IMR-90 (cell line): ENCODE data around the gene DCTN5. TPM values are rescaled to one million over a fixed set of nuclear protein-coding genes. Genes with fewer than 3 reads are reported as not detected.

Experiments used
- ATAC-seq: fragments of 200-7000 bp; cut with Tn5 transposase; 2 replicates; pipeline ENCODE4 v1.9.1; 2020; ENCODE audit warnings: low read depth, mild to moderate bottlenecking, moderate library complexity
- BruUV-seq: library from RNA; stranded (reverse); fragments of 400-500 nt; replicated peaks from 2 replicates; lab custom pipeline; 2021; lab: Mats Ljungman, UMichigan
- CTCF ChIA-PET: fragments of 300-600 bp; formaldehyde crosslinking; extraction: SDS; loops from one replicate; lab custom pipeline; 2021; ENCODE audit warnings: antibody characterized with exemption; lab: Yijun Ruan, JAX
- POLR2A ChIA-PET: fragments of 300-600 bp; sonication (Branson Sonifier 250); formaldehyde crosslinking; loops from one replicate; lab custom pipeline; 2022; ENCODE audit warnings: antibody characterized with exemption; ENCODE audit not compliant: unreplicated experiment; lab: Charles Lee
- DNase-seq: peaks from one replicate; pipeline ENCODE4 v3.0.0; 2013
- H2AFZ ChIP-seq: replicated peaks from 2 replicates; pipeline ENCODE3; 2013; ENCODE audit warnings: low read length, mild to moderate bottlenecking; ENCODE audit not compliant: poor library complexity
- H2AK5ac ChIP-seq: 2 replicates; pipeline ENCODE4 v1.6.1; 2013; ENCODE audit warnings: low read depth, low read length, inconsistent platforms
- H2AK9ac ChIP-seq: replicated peaks from 2 replicates; pipeline ENCODE3; 2013; ENCODE audit warnings: mild to moderate bottlenecking, low read depth, low read length, moderate library complexity; ENCODE audit not compliant: poor library complexity
- H2BK120ac ChIP-seq: 2 replicates; pipeline ENCODE4 v1.6.1; 2013; ENCODE audit warnings: low read depth, low read length, inconsistent platforms
- H2BK15ac ChIP-seq: 3 replicates; pipeline ENCODE4 v1.6.1; 2013; ENCODE audit warnings: low read depth, low read length, inconsistent platforms
- H2BK20ac ChIP-seq: 2 replicates; pipeline ENCODE4 v1.6.1; 2013; ENCODE audit warnings: low read depth, mild to moderate bottlenecking, inconsistent platforms, low read length, moderate library complexity
- H2BK5ac ChIP-seq: 2 replicates; pipeline ENCODE4 v1.6.1; 2013; ENCODE audit warnings: mild to moderate bottlenecking, low read depth, low read length, inconsistent platforms; ENCODE audit not compliant: poor library complexity, severe bottlenecking
- H3K14ac ChIP-seq: replicated peaks from 2 replicates; pipeline ENCODE4 v1.6.1; 2013; ENCODE audit warnings: low read depth, low read length, inconsistent platforms
- H3K18ac ChIP-seq: 2 replicates; pipeline ENCODE4 v1.6.1; 2013; ENCODE audit warnings: low read depth, low read length, control low read depth
- H3K23ac ChIP-seq: 2 replicates; pipeline ENCODE4 v1.6.1; 2013; ENCODE audit warnings: low read depth, low read length, inconsistent platforms
- H3K27ac ChIP-seq: 2 replicates; pipeline ENCODE4 v1.5.1; 2013; ENCODE audit warnings: mild to moderate bottlenecking, control low read depth, low read length; ENCODE audit not compliant: insufficient read depth
- H3K27me3 ChIP-seq: 2 replicates; pipeline ENCODE4 v1.6.1; 2013; ENCODE audit warnings: low read length; ENCODE audit not compliant: control insufficient read depth, insufficient read depth
- H3K36me3 ChIP-seq: 2 replicates; pipeline ENCODE4 v1.6.1; 2013; ENCODE audit warnings: low read length, mixed read lengths; ENCODE audit not compliant: control insufficient read depth, insufficient read depth
- H3K4ac ChIP-seq: 2 replicates; pipeline ENCODE4 v1.6.1; 2013; ENCODE audit warnings: low read depth, low read length, inconsistent platforms
- H3K4me1 ChIP-seq: 2 replicates; pipeline ENCODE4 v1.6.1; 2013; ENCODE audit warnings: low read length, mixed read lengths; ENCODE audit not compliant: control insufficient read depth, insufficient read depth
- H3K4me2 ChIP-seq: 2 replicates; pipeline ENCODE4 v1.6.1; 2013; ENCODE audit warnings: low read depth, mild to moderate bottlenecking, control low read depth, low read length, moderate library complexity
- H3K4me3 ChIP-seq: 2 replicates; pipeline ENCODE4 v1.5.1; 2013; ENCODE audit warnings: low read depth, mild to moderate bottlenecking, control low read depth, low read length, moderate library complexity; ENCODE audit not compliant: insufficient read depth
- H3K56ac ChIP-seq: 2 replicates; pipeline ENCODE4 v1.6.1; 2013; ENCODE audit warnings: low read length, inconsistent platforms; ENCODE audit not compliant: insufficient read depth; ENCODE audit errors: extremely low read depth
- H3K79me1 ChIP-seq, 2 experiments: 2 replicates each; pipeline ENCODE4 v1.6.1; 2013; ENCODE audit warnings: low read length in 2 of 2, inconsistent platforms in 1 of 2, low read depth in 1 of 2
- H3K9ac ChIP-seq: 2 replicates; pipeline ENCODE4 v1.6.1; 2013; ENCODE audit warnings: low read depth, low read length, control low read depth
- H3K9me1 ChIP-seq: 2 replicates; pipeline ENCODE4 v1.6.1; 2013; ENCODE audit warnings: low read length, inconsistent platforms; ENCODE audit not compliant: insufficient read depth
- H3K9me3 ChIP-seq: 2 replicates; pipeline ENCODE4 v1.6.1; 2013; ENCODE audit warnings: low read length; ENCODE audit not compliant: control insufficient read depth, insufficient read depth
- H4K20me1 ChIP-seq: 2 replicates; pipeline ENCODE4 v1.6.1; 2013; ENCODE audit warnings: low read length, inconsistent platforms; ENCODE audit not compliant: insufficient read depth
- H4K5ac ChIP-seq: 2 replicates; pipeline ENCODE4 v1.6.1; 2013; ENCODE audit warnings: mild to moderate bottlenecking, low read depth, low read length, control low read depth
- H4K8ac ChIP-seq, 2 experiments: 2 replicates each; pipeline ENCODE4 v1.6.1; 2013; ENCODE audit warnings: low read depth in 2 of 2, low read length in 2 of 2, control low read depth in 1 of 2, inconsistent platforms in 1 of 2
- H4K91ac ChIP-seq: 2 replicates; pipeline ENCODE4 v1.6.1; 2013; ENCODE audit warnings: low read depth, low read length, inconsistent platforms; ENCODE audit not compliant: insufficient read depth
- BHLHE40 ChIP-seq: fragments of 150-350 bp; IDR thresholded peaks from 2 replicates; pipeline ENCODE4 v1.6.1; 2016; ENCODE audit warnings: mild to moderate bottlenecking, low read depth, low read length
- CEBPB ChIP-seq: IDR thresholded peaks from 2 replicates; pipeline ENCODE4 v1.6.1; 2012; ENCODE audit warnings: low read depth, low read length, improper control_type of control experiment
- CHD1 ChIP-seq: IDR thresholded peaks from 2 replicates; pipeline ENCODE4 v1.6.1; 2012; ENCODE audit warnings: low read depth, low read length, improper control_type of control experiment
- FOS ChIP-seq: fragments of 150-350 bp; IDR thresholded peaks from 2 replicates; pipeline ENCODE4 v1.6.1; 2016; ENCODE audit warnings: low read depth, low read length
- MAZ ChIP-seq: IDR thresholded peaks from 2 replicates; pipeline ENCODE4 v1.6.1; 2012; ENCODE audit warnings: low read depth, mild to moderate bottlenecking, low read length, improper control_type of control experiment, moderate library complexity, borderline replicate concordance
- MXI1 ChIP-seq: IDR thresholded peaks from 2 replicates; pipeline ENCODE4 v1.6.1; 2012; ENCODE audit warnings: low read depth, mild to moderate bottlenecking, low read length, moderate library complexity, borderline replicate concordance
- NFE2L2 ChIP-seq: fragments of 150-350 bp; IDR thresholded peaks from 2 replicates; pipeline ENCODE4 v1.6.1; 2016; ENCODE audit warnings: low read depth, mild to moderate bottlenecking, low read length
- RAD21 ChIP-seq: IDR thresholded peaks from 2 replicates; pipeline ENCODE4 v1.6.1; 2012; ENCODE audit warnings: low read length, improper control_type of control experiment
- RFX5 ChIP-seq: IDR thresholded peaks from 2 replicates; pipeline ENCODE4 v1.8.0; 2012; ENCODE audit warnings: low read depth, mild to moderate bottlenecking, low read length, moderate library complexity
- WGBS, 2 experiments: methylation state at CpG; one replicate each; pipeline versions ENCODE4 v1.1.5 to v1.1.7; 2013; ENCODE audit warnings: missing lambda C conversion rate in 2 of 2; ENCODE audit not compliant: insufficient read length in 1 of 2; ENCODE audit errors: extremely low coverage in 2 of 2; 5-methylcytosine and 5-hydroxymethylcytosine counted together
- dilution Hi-C: fragments of 300-500 bp; cut with HindIII; formaldehyde crosslinking; loops from one replicate; pipeline ENCODE4 v1.14.3; 2018; ENCODE audit warnings: low sequenced_read_pairs; ENCODE audit not compliant: unreplicated experiment
- in situ Hi-C: fragments of 300-500 bp; cut with MboI; formaldehyde crosslinking; loops from 3 replicates; pipeline ENCODE4 v1.14.3; 2019; ENCODE audit warnings: low sequenced_read_pairs, inconsistent platforms, mixed read lengths
- intact Hi-C: fragments of 100-400 bp; cut with micrococcal nuclease; formaldehyde crosslinking; loops from 2 replicates; pipeline ENCODE4 v1.10.0; 2022
- polyA plus RNA-seq, 3 experiments: library from polyadenylated mRNA; depleted of rRNA; stranded (reverse); fragments of >200 nt; gene quantifications; 2 replicates each; pipeline ENCODE4 v1.2.3, GENCODE V29; 2012; ENCODE audit warnings: low replicate concordance in 1 of 3
- total RNA-seq: library from RNA; depleted of rRNA; stranded (reverse); fragments of >200 nt; gene quantifications from 2 replicates; pipeline ENCODE4 v1.2.3, GENCODE V29; 2012
- TF ChIP-seq, protein P1 (sequence below): conservative IDR thresholded peaks from 2 replicates; pipeline ENCODE4 v1.5.1; 2012; ENCODE audit warnings: mild to moderate bottlenecking, low read depth, low read length, improper control_type of control experiment
- TF ChIP-seq, protein P2 (sequence below): fragments of 150-350 bp; IDR thresholded peaks from 2 replicates; pipeline ENCODE4 v1.6.1; 2017; ENCODE audit warnings: mild to moderate bottlenecking, antibody characterized with exemption, low read length, low read depth

The DCTN5 gene
- total and polyA plus RNA-seq, 2 of the 4 experiments (the other 2 are of a cell fraction): 49.6 to 111 TPM

DNA sequence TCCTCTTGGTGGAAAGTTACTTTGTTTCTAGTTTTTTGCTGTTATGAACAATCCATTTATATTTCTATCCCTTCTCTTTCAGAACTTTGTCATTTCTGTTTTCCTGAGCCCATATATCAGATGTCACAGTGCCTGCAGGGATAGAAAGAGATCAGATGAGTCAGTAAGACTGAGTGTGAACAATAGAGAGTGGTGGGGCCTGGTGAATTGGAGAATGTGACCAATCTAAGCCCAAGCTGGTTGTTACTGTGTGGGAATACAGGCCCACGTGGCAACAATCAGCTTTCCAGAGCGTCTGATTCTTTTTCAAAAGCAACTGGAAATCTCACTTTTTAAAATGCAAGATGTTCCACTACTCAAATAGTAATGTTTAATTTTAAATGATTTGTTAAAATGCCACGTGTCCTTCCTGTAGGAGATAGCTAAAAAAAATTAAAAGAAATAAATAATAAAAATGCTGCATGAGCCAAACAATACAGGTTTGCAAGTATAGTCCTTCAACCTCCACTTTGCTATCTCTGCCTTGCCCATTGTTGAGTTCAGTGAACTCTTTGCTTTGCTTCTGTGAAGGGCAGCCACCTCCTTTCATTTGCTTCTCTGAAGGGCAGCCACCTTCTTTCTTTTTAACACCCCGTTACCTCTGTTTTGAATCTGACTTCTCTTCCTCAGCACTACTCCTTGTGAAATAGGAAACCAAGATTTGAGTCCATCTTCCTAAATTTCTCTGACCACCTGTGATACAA, 9.6 kb downstream of the DCTN5 start:
- no peaks in the 10 kb centered on the region for H3K4me1 ChIP-seq
- H2BK120ac ChIP-seq: no peak overlapping the region
- intact Hi-C loops (no loop called here), dilution Hi-C loops (no loop called here), in situ Hi-C loops (no loop called here)
- ATAC-seq (no peak), DNase-seq (peak; percentile 20)
- no peak overlapping the region for H2AK5ac ChIP-seq
- no TSS peak for BruUV-seq
- H2BK20ac ChIP-seq: no peak overlapping the region
- no peak overlapping the region for H3K27ac ChIP-seq
- no peaks in the 10 kb centered on the region for H3K9me1 ChIP-seq
- H3K4ac ChIP-seq: no peak overlapping the region
- ChIA-PET POLR2A (no interaction called here), CTCF (no interaction called here)
- no peak overlapping the region for H2BK5ac ChIP-seq
- H3K36me3 ChIP-seq: peaks cover 16% of the 10 kb centered on the region
- no peak overlapping the region for H3K23ac ChIP-seq
- H3K4me2 ChIP-seq: no peak overlapping the region
- H3K9me3 ChIP-seq: no peaks in the 10 kb centered on the region
- no peak overlapping the region for H4K91ac ChIP-seq
- no peak overlapping the region for H2BK15ac ChIP-seq
- H3K27me3 ChIP-seq: no peaks in the 10 kb centered on the region
- no peak overlapping the region for H4K8ac ChIP-seq
- TF ChIP-seq MXI1 (no peak), BHLHE40 (no peak), CHD1 (no peak), MAZ (no peak), CEBPB (no peak), RFX5 (no peak), NFE2L2 (no peak), RAD21 (no peak), FOS (no peak)
- TF ChIP-seq, protein P1, sequence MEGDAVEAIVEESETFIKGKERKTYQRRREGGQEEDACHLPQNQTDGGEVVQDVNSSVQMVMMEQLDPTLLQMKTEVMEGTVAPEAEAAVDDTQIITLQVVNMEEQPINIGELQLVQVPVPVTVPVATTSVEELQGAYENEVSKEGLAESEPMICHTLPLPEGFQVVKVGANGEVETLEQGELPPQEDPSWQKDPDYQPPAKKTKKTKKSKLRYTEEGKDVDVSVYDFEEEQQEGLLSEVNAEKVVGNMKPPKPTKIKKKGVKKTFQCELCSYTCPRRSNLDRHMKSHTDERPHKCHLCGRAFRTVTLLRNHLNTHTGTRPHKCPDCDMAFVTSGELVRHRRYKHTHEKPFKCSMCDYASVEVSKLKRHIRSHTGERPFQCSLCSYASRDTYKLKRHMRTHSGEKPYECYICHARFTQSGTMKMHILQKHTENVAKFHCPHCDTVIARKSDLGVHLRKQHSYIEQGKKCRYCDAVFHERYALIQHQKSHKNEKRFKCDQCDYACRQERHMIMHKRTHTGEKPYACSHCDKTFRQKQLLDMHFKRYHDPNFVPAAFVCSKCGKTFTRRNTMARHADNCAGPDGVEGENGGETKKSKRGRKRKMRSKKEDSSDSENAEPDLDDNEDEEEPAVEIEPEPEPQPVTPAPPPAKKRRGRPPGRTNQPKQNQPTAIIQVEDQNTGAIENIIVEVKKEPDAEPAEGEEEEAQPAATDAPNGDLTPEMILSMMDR: no peak
- TF ChIP-seq, protein P2, sequence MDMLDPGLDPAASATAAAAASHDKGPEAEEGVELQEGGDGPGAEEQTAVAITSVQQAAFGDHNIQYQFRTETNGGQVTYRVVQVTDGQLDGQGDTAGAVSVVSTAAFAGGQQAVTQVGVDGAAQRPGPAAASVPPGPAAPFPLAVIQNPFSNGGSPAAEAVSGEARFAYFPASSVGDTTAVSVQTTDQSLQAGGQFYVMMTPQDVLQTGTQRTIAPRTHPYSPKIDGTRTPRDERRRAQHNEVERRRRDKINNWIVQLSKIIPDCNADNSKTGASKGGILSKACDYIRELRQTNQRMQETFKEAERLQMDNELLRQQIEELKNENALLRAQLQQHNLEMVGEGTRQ: no peak
- H3K56ac ChIP-seq: no peak overlapping the region
- WGBS, 2 experiments: no CpG with 5 or more reads among the region's 4 CpGs
- no peak overlapping the region for H3K4me3 ChIP-seq
- no peak overlapping the region for H3K18ac ChIP-seq
- H3K79me1 ChIP-seq: peaks cover 16 to 33% of the 10 kb centered on the region in 2 experiments
- H2AFZ ChIP-seq: no peak overlapping the region
- no peak overlapping the region for H2AK9ac ChIP-seq
- H4K5ac ChIP-seq: no peak overlapping the region
- H3K14ac ChIP-seq: no peak overlapping the region
- no peak overlapping the region for H3K9ac ChIP-seq
- peaks cover 31% of the 10 kb centered on the region for H4K20me1 ChIP-seq
